ENCODE results near the gene CHD3.

CHD3 gene

GRCh38 chr17:7846063-7846735 is 42.4 kb upstream of the CHD3 start:
- DNase-seq (ENCODE audit: low read depth) = no peak
- TF ChIP-seq CTCF (conservative IDR thresholded peaks at IDR 0.05; ENCODE audit: control insufficient read depth, insufficient read depth, low read depth, low read length) = no peak
- no peak overlapping the region for H3K4me3 ChIP-seq (ENCODE audit: control insufficient read depth, low read depth, low read length)

DNA sequence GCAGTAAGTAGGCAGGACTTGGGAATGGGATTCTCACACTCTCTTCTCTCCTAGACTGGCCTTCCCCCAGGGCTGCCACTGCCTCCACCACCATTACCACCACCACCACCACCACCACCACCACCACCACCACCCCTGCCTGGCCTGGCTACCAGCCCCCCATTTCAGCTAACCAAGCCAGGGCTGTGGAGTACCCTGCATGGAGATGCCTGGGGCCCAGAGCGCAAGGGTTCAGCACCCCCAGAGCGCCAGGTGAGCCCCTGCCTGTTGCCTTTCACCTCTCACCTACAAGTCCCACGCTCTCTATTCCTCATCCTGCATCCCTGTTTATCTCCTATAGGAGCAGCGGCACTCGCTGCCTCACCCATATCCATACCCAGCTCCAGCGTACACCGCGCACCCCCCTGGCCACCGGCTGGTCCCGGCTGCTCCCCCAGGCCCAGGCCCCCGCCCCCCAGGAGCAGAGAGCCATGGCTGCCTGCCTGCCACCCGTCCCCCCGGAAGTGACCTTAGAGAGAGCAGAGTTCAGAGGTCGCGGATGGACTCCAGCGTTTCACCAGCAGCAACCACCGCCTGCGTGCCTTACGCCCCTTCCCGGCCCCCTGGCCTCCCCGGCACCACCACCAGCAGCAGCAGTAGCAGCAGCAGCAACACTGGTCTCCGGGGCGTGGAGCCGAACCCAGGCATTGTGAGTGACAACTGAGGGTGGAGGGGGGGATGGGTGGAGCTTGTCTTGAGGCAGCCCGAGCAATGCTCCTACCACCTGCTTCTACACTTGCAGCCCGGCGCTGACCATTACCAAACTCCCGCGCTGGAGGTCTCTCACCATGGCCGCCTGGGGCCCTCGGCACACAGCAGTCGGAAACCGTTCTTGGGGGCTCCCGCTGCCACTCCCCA is 41.6 kb upstream of the CHD3 start:
- no peak for TF ChIP-seq CTCF (conservative IDR thresholded peaks at IDR 0.05; ENCODE audit: control insufficient read depth, insufficient read depth, low read depth, low read length)
- H3K4me3 ChIP-seq (ENCODE audit: control insufficient read depth, low read depth, low read length) = no peak overlapping the region
- DNase-seq (ENCODE audit: low read depth) = no peak

GRCh38 chr17:7848131-7848579 is 40.4 kb upstream of the CHD3 start:
- no peak for DNase-seq (ENCODE audit: low read depth)
- no peak for TF ChIP-seq CTCF (conservative IDR thresholded peaks at IDR 0.05; ENCODE audit: control insufficient read depth, insufficient read depth, low read depth, low read length)
- H3K4me3 ChIP-seq (ENCODE audit: control insufficient read depth, low read depth, low read length) = no peak overlapping the region

- no peak for DNase-seq (ENCODE audit: low read depth)
- no peak for TF ChIP-seq CTCF (conservative IDR thresholded peaks at IDR 0.05; ENCODE audit: control insufficient read depth, insufficient read depth, low read depth, low read length)
- H3K4me3 ChIP-seq (ENCODE audit: control insufficient read depth, low read depth, low read length) = no peak overlapping the region
These were observed 39.9 kb upstream of the CHD3 start for GRCh38 chr17:7848739-7849129.

GRCh38 chr17:7849130-7849750 is 39.3 kb upstream of the CHD3 start:
- no peak for TF ChIP-seq CTCF (conservative IDR thresholded peaks at IDR 0.05; ENCODE audit: control insufficient read depth, insufficient read depth, low read depth, low read length)
- H3K4me3 ChIP-seq (ENCODE audit: control insufficient read depth, low read depth, low read length) = no peak overlapping the region
- DNase-seq (ENCODE audit: low read depth) = no peak

DNA sequence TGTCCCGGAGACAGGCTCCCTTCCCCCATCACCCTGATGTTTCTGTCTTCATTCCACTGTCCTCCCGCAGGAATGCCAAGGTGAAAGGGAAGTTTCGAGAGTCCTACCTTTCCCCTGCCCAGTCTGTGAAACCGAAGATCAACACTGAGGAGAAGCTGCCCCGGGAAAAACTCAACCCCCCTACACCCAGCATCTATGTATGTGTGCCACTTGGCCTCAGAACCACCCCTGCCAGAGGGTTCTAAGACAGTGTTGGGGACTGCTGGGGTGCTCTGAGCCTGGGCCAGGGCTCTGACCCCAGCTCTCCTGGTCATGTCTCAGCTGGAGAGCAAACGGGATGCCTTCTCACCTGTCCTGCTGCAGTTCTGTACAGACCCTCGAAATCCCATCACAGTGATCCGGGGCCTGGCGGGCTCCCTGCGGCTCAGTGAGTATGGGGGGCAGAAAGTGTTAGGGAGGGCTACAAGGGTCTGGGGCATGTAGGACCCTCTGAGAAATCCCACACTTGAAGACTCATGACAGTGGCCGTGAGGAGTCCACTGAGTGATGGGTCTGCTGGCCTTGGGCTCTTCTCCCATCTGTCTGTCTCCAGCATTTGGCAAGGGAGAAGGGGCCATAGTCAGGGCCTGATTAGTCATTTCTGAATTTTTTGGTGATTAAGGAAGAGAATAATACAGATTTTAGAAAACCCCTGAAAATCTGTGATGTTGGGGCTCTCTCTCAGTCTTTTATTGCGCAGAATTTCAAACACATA is 38.7 kb upstream of the CHD3 start:
- no peak for DNase-seq (ENCODE audit: low read depth)
- H3K4me3 ChIP-seq (ENCODE audit: control insufficient read depth, low read depth, low read length) = no peak overlapping the region
- no peak for TF ChIP-seq CTCF (conservative IDR thresholded peaks at IDR 0.05; ENCODE audit: control insufficient read depth, insufficient read depth, low read depth, low read length)
